Lower leg skin (tissue), 3 donors: ENCODE data around the gene TMEM255A.

ENCODE experiments used
- CTCF ChIP-seq, 3 donors: fragments of 450-650 bp; IDR thresholded peaks; one replicate each; pipeline ENCODE4 v1.5.1; 2016; ENCODE audit warnings: antibody characterized with exemption in 3 of 3, mild to moderate bottlenecking in 3 of 3, moderate library complexity in 2 of 3
- POLR2A ChIP-seq, 2 donors: fragments of 450-650 bp; IDR thresholded peaks; one replicate each; pipeline ENCODE4 v1.6.1; 2016 to 2017; ENCODE audit warnings: antibody characterized with exemption in 2 of 2, mild to moderate bottlenecking in 1 of 2, moderate library complexity in 1 of 2

GRCh38 chrX:120301497-120301896 lies 9.8 kb downstream of the TMEM255A start:
- TF ChIP-seq POLR2A (IDR thresholded peaks at IDR 0.05) (no peak), CTCF (IDR thresholded peaks at IDR 0.05) (no peak)
